Aorta (tissue), 5 donors: ENCODE results near the gene KMT2A. TPM values are rescaled to one million over a fixed set of nuclear protein-coding genes. Genes with fewer than 3 reads are reported as not detected.
"Not testable (repeated sequence)": the region's sequence is repeated elsewhere in the genome, so short reads cannot be mapped to it uniquely, and the experiment has no call there.

ENCODE experiments used
- ATAC-seq: fragments of 200-7000 bp; cut with Tn5 transposase; one replicate; pipeline ENCODE4 v1.9.1; 2022; ENCODE audit warnings: moderate library complexity; ENCODE audit not compliant: low FRiP score
- DNase-seq, 2 donors: peaks; one replicate each; pipeline ENCODE4 v3.0.0-alpha.2; 2020
- H3K27ac ChIP-seq, 2 donors: one replicate each; pipeline ENCODE4 v1.5.1; 2013; ENCODE audit warnings: low read length in 2 of 2, mild to moderate bottlenecking in 2 of 2, moderate library complexity in 2 of 2, control low read depth in 1 of 2, inconsistent platforms in 1 of 2, low read depth in 1 of 2
- H3K27me3 ChIP-seq, 2 donors: one replicate each; pipeline ENCODE4 v1.6.1; 2013; ENCODE audit warnings: control low read depth in 1 of 2, low read length in 1 of 2, mild to moderate bottlenecking in 1 of 2, moderate library complexity in 1 of 2; ENCODE audit not compliant: insufficient read depth in 2 of 2, control insufficient read depth in 1 of 2
- H3K36me3 ChIP-seq, 2 donors: one replicate each; pipeline ENCODE4 v1.6.1; 2013; ENCODE audit warnings: control low read depth in 1 of 2, low read length in 1 of 2, mild to moderate bottlenecking in 1 of 2; ENCODE audit not compliant: insufficient read depth in 2 of 2, control insufficient read depth in 1 of 2
- H3K4me1 ChIP-seq, 2 donors: one replicate each; pipeline ENCODE4 v1.6.1; 2013; ENCODE audit warnings: low read length in 2 of 2, control low read depth in 1 of 2, mild to moderate bottlenecking in 1 of 2, moderate library complexity in 1 of 2; ENCODE audit not compliant: insufficient read depth in 2 of 2, control insufficient read depth in 1 of 2
- H3K4me3 ChIP-seq, 2 donors: one replicate each; pipeline ENCODE4 v1.5.1; 2013; ENCODE audit warnings: low read length in 2 of 2, control low read depth in 1 of 2, mild to moderate bottlenecking in 1 of 2
- H3K9me3 ChIP-seq: one replicate; pipeline ENCODE4 v1.6.1; 2013; ENCODE audit warnings: mild to moderate bottlenecking, low read length; ENCODE audit not compliant: control insufficient read depth
- WGBS, 2 donors: extraction: QIAGEN DNeasy Blood & Tissue Kit; methylation state at CpG; one replicate each; pipeline ENCODE4 v1.1.7; 2013; 5-methylcytosine and 5-hydroxymethylcytosine counted together
- intact Hi-C, 2 donors: fragments of 100-400 bp; cut with DNase I; formaldehyde crosslinking; loops; one replicate each; pipeline versions ENCODE4 v1.14.2 to v1.15.0; 2022
- long read RNA-seq, 2 donors: library from polyadenylated mRNA; unstranded; transcript quantifications; one replicate each; pipeline ENCODE4 v2.0.0, GENCODE V29; 2020 to 2021
- polyA plus RNA-seq, 2 donors: library from polyadenylated mRNA; stranded (reverse); fragments of 200-250 nt; gene quantifications; one replicate each; pipeline ENCODE4 v1.2.3, GENCODE V29; 2013
- total RNA-seq, 2 donors: library from RNA; stranded (reverse); fragmentation: NEBNext Ultra II Directional; extraction: Animal tissue kit (Norgen Biotek cat#: 25700); gene quantifications; one replicate each; pipeline ENCODE4 v1.2.1, GENCODE V29; 2021
- donor health status: healthy with polysubstance abuse.
- donor health status: Bipolar disorder and iron deficiency.
- donor health status: DM: no; HTN: no; CAD: no.
- donor health status: DM: no; HTN: no; CAD: no.
- donor health status: DM: yes; HTN: yes; CAD: no.

KMT2A gene
- total RNA-seq (100 to 1,000 TPM; 105 to 114 TPM), polyA plus RNA-seq (10 to 100 TPM in 1 of 2 donors, 1 to 10 TPM in 1; 5.6 to 15.1 TPM)
- long read RNA-seq, donor 1, partial matches to known transcripts, result 20 of 57 reads
- long read RNA-seq, donor 1, other reads (novel, unspliced or antisense), result 34 of 57 reads
- long read RNA-seq, donor 2, transcript KMT2A-215 (1 exons, 1,982 nt), result major isoform, 5 of 49 reads
- long read RNA-seq, donor 2, partial matches to known transcripts, result 13 of 49 reads
- long read RNA-seq, donor 2, other reads (novel, unspliced or antisense), result 30 of 49 reads

- peaks cover 0 to 6% of the 10 kb centered on the region in 2 donors for H3K4me1 ChIP-seq
- H3K36me3 ChIP-seq, result no peaks in the 10 kb centered on the region
- 0 to 1% methylated on average over 43 to 83 of the region's 83 CpGs for WGBS, 2 donors
- no peaks in the 10 kb centered on the region for H3K27me3 ChIP-seq
- DNase-seq (peak; percentile 99), ATAC-seq (peak; percentile 97)
- peak within 1 kb of the TSS; percentile 84 to 90 for H3K4me3 ChIP-seq
- intact Hi-C loops, result loop anchor here (5.0 kb wide), 2 partner anchors 34 to 51 kb away; partner anchors contain the start of gene ATP5MG (in 1 of the 2)
- peak within 1 kb of the TSS; percentile 60 to 91 for H3K27ac ChIP-seq
- no peaks in the 10 kb centered on the region for H3K9me3 ChIP-seq
Measured at GRCh38 chr11:118435893-118436624, at the start of gene KMT2A. Gene KMT2A, plus strand, starts transcription at chr11:118436492. Its CDS starts 21 bp downstream, at chr11:118436513.

- intact Hi-C loops, result no loop called here
- WGBS, 2 donors, result 85 to 91% methylated on average over 6 of the region's 6 CpGs
Measured at GRCh38 chr11:118396097-118396501, 40.2 kb upstream of the KMT2A start.

DNA sequence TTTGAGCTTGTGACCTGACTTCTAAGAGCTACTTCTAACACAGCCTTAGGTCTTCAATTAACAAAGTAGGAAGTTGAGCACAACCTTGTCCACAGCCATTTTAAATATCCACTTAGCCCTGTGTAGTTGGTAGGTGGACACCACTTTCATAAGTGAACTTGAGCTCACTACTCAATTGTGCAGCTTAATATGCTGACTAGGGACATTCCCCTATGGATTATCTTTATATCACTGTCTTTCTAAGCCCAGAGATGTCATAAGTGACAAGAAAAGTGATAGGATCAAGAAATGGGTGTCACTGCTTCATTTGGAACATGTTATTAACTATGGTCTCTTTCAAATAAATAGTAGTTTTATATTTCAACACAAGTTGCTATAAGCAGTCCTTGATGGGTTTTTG is 38.8 kb upstream of the KMT2A start:
- Histone ChIP-seq H3K27me3 (no peaks in the 10 kb centered on the region), H3K9me3 (no peaks in the 10 kb centered on the region), H3K4me3 (no peak overlapping the region), H3K36me3 (peaks cover 3 to 4% of the 10 kb centered on the region in 2 donors), H3K4me1 (no peaks in the 10 kb centered on the region), H3K27ac (no peak overlapping the region)
- intact Hi-C loops, result no loop called here
- ATAC-seq (no peak), DNase-seq (no peak)

More at GRCh38 chr11:118396097-118396501, 40.2 kb upstream of the KMT2A start:
- ATAC-seq (no peak), DNase-seq (no peak)
- Histone ChIP-seq H3K27ac (no peak overlapping the region), H3K4me3 (no peak overlapping the region), H3K9me3 (no peaks in the 10 kb centered on the region), H3K4me1 (no peaks in the 10 kb centered on the region), H3K27me3 (no peaks in the 10 kb centered on the region), H3K36me3 (peaks cover 4 to 5% of the 10 kb centered on the region in 2 donors)

DNA sequence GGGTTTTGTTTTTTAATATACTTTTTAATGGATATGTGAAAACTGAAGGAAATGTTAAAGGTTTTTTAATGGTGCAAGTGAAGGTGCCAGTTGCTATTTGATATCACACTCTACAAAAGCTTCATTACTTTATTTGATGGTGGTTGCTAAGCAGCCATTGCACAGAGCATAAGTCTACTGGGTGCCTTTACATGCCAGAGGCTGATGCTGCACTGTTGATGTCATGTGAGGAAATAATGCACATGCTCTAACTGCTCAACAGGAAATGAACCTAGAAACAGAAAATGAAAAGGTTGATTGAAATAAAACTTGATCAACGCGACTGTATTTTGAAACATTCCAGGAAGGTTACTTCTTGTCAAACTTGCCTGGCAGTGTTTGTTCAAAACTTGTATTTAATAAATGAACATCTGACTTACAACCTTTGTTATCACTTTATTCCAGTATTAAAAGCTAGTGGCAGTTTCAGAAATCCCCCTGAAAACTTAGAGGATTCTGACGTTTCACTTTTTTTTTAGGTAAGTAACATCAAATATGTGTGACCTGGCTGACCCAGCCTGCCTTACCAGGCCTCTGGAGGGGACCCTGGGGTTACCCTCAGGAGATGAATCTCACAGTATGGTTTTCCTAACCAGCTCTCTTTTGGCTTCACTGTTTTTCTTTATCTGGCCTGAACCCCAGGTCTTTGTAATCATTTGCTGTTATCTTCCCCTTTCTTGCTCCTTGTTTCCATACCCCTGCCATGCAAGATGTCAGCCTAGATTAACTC is 37.3 kb upstream of the KMT2A start:
- peaks cover 0 to 4% of the 10 kb centered on the region in 2 donors for H3K36me3 ChIP-seq
- no peak overlapping the region for H3K27ac ChIP-seq
- no peaks in the 10 kb centered on the region for H3K9me3 ChIP-seq
- intact Hi-C loops, result no loop called here
- no peaks in the 10 kb centered on the region for H3K27me3 ChIP-seq
- ATAC-seq (no peak), DNase-seq (no peak)
- 66% methylated on average over 3 of the region's 3 CpGs for WGBS, 2 donors
- H3K4me3 ChIP-seq, result no peak overlapping the region
- H3K4me1 ChIP-seq, result no peaks in the 10 kb centered on the region

DNA sequence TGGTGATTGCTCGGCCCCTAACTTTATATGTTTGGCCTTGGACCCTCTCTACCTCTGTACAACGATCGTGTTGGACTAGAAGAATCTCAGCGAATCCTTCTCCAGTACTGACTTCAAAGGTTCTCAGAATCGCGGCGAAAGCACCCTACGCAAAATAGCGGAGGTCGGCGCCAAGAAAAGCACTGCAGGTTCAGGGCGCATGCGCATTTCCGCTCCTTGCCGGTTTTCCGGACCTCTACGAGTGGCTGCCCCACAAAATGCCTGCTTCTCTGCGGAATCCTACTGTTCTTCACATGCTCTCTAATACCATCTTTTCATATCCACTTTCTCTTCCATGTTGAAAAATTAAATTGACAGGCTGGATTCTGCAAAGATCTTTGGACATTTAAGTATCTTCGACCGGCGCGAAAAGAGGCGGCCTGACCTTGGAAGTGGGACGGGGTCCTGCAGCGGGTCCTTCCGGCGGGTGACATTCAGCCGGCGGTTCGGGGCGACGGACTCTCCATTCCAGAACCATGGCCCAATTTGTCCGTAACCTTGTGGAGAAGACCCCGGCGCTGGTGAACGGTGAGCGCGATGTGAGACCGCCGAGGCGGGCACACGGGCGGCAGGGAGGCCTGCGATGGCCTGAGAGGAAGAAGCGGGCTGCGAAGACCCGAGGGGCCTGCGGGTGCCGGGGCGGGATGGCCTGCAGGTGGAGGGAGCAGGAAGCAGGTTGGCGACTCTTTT is 35.0 kb upstream of the KMT2A start, which contains the start of gene ATP5MG:
TSS of gene ATP5MG (plus strand) at position 456 of the 729 bp plus-strand sequence. CDS start at position 516, 60 bp downstream.
- H3K9me3 ChIP-seq, result no peaks in the 10 kb centered on the region
- peak; percentile 94 to 97 for DNase-seq
- H3K36me3 ChIP-seq, result no peaks in the 10 kb centered on the region
- H3K27me3 ChIP-seq, result no peaks in the 10 kb centered on the region
- H3K4me1 ChIP-seq, result no peaks in the 10 kb centered on the region
- 0% methylated on average over 51 of the region's 51 CpGs for WGBS, 2 donors
- H3K27ac ChIP-seq, result peak within 1 kb of the TSS in 1 of 2 donors; percentile 73
- H3K4me3 ChIP-seq, result peak within 1 kb of the TSS; percentile 65 to 93
- peak; percentile 95 for ATAC-seq
- intact Hi-C loops, result loop anchor here (1.0 to 5.0 kb wide), 3 partner anchors 36 to 86 kb away; partner anchors contain the start of gene KMT2A (in 1 of the 2)

DNA sequence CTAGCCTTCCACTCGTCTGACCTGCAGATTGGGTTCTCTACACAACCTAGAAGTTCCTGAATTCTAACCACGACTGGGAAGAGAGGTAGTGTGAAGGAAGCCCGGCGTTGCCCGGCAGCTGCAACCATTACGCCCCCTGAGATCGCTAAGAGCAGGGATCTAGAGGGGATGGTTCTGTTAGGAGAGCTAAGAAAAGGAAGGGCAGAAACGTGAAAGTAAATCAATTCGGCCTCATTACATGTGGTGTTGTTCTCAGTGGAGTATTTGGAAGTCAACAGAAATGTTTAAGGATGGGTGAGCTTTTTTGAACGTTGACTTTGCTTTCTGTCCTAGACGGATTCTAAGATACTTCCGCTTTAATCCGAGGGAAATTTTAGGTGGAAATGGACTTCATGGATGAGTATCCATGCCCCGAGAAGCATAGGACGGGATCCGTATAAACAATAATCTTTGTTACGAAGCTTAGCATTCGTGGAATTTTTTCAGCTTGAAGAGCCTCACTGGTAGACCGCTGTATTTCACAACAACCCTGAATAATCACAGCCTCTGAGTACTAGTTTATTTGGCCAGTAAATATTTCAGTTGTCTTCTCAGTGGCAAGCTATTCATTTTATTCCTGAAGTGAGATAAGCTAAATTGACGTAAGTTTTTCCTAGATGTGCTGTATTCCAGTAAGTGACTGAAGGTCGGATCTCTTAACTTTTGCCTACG is 34.3 kb upstream of the KMT2A start:
- Histone ChIP-seq H3K27me3 (no peaks in the 10 kb centered on the region), H3K4me1 (no peaks in the 10 kb centered on the region), H3K36me3 (no peaks in the 10 kb centered on the region), H3K4me3 (peak overlapping the region; percentile 64 to 93), H3K27ac (peak overlapping the region in 1 of 2 donors; percentile 43), H3K9me3 (no peaks in the 10 kb centered on the region)
- ATAC-seq (no peak), DNase-seq (no peak)
- WGBS, 2 donors, result 1% methylated on average over 22 of the region's 22 CpGs
- intact Hi-C loops, result loop anchor here (1.0 to 5.0 kb wide), 3 partner anchors 35 to 85 kb away; partner anchors contain the start of gene KMT2A (in 1 of the 2)

- not testable (repeated sequence) for DNase-seq, H3K27me3 ChIP-seq, H3K36me3 ChIP-seq, H3K27ac ChIP-seq, H3K4me1 ChIP-seq, ATAC-seq, H3K9me3 ChIP-seq
- intact Hi-C loops, result loop anchor here (5.0 kb wide), 2 partner anchors 35 to 85 kb away; partner anchors contain the start of gene KMT2A (in 1 of the 2)
- 80 to 84% methylated on average over 7 of the region's 7 CpGs for WGBS, 2 donors
- peak overlapping the region; percentile 64 to 93 for H3K4me3 ChIP-seq
Measured at GRCh38 chr11:118402594-118402993, 33.7 kb upstream of the KMT2A start.
